ENCODE results near the gene CAPZB. TPM values are rescaled to one million over a fixed set of nuclear protein-coding genes. Genes with fewer than 3 reads are reported as not detected.

Gene CAPZB
- total RNA-seq, 1 experiment from 2014 or later = 348 TPM

GRCh38 chr1:19308509-19308907 lies 176.8 kb downstream of the CAPZB start:
- Histone ChIP-seq H3K56ac (ENCODE audit: insufficient read length, low read depth, low read length) (no peak overlapping the region), H3K4me1 (ENCODE audit: insufficient read depth, low read length) (no peaks in the 10 kb centered on the region), H2AK5ac (ENCODE audit: insufficient read length, low read length) (no peak overlapping the region), H2BK120ac (ENCODE audit: low read depth, low read length, poor library complexity, severe bottlenecking) (no peak overlapping the region), H3K9ac (ENCODE audit: extremely low read depth, insufficient read length, low read length) (no peak overlapping the region), H3K4ac (ENCODE audit: low read depth, low read length) (no peak overlapping the region), H3K14ac (ENCODE audit: insufficient read depth, low read length) (no peak overlapping the region), H4K8ac (replicated peaks; ENCODE audit: insufficient read length, low read depth, low read length) (no peak overlapping the region), H3K18ac (ENCODE audit: insufficient read length, low read depth, low read length) (no peak overlapping the region), H3T11ph (ENCODE audit: low read length) (no peak overlapping the region), H3K27me3 (ENCODE audit: insufficient read depth, low read length) (no peaks in the 10 kb centered on the region), H2BK5ac (ENCODE audit: insufficient read length, low read length) (no peak overlapping the region), H4K20me1 (ENCODE audit: control insufficient read depth, insufficient read depth, insufficient read length) (no peaks in the 10 kb centered on the region), H2BK20ac (ENCODE audit: low read depth, low read length, poor library complexity, severe bottlenecking) (no peak overlapping the region), H3K9me3 (ENCODE audit: control insufficient read depth, low read depth, low read length) (no peaks in the 10 kb centered on the region), H4K91ac (ENCODE audit: insufficient read length, low read depth, low read length) (no peak overlapping the region), H2BK12ac (ENCODE audit: insufficient read length, low read depth, low read length) (no peak overlapping the region), H3K4me2 (ENCODE audit: insufficient read depth, insufficient read length, low read length) (no peak overlapping the region), H4K5ac (ENCODE audit: insufficient read length, low read depth, low read length) (no peak overlapping the region), H2AFZ (ENCODE audit: low read length) (no peak overlapping the region), H3K79me1 (ENCODE audit: insufficient read depth, low read depth, low read length, poor library complexity, severe bottlenecking) (no peaks in the 10 kb centered on the region), H2BK15ac (ENCODE audit: low read depth, low read length) (no peak overlapping the region), H3K23me2 (ENCODE audit: insufficient read length, low read depth, low read length, poor library complexity, severe bottlenecking) (peaks cover 13% of the 10 kb centered on the region), H3K79me2 (ENCODE audit: insufficient read depth, low read length) (no peaks in the 10 kb centered on the region), H3K27ac (ENCODE audit: insufficient read length, low read depth, low read length) (no peak overlapping the region), H3K23ac (ENCODE audit: insufficient read length, low read depth, low read length) (no peak overlapping the region)
- H3K36me3 Mint-ChIP-seq (ENCODE audit: insufficient read depth in 1 of 3, low read depth in 3 of 3) = peaks cover 22 to 53% (median 49%) of the 10 kb centered on the region in 3 experiments
- no CpG with 5 or more reads among the region's 3 CpGs for WGBS (ENCODE audit: extremely low coverage, insufficient read length, low lambda C conversion rate)
- H3K4me3 Mint-ChIP-seq = no peak overlapping the region
- H3K9me3 Mint-ChIP-seq = no peaks in the 10 kb centered on the region
- TF ChIP-seq, protein P1, sequence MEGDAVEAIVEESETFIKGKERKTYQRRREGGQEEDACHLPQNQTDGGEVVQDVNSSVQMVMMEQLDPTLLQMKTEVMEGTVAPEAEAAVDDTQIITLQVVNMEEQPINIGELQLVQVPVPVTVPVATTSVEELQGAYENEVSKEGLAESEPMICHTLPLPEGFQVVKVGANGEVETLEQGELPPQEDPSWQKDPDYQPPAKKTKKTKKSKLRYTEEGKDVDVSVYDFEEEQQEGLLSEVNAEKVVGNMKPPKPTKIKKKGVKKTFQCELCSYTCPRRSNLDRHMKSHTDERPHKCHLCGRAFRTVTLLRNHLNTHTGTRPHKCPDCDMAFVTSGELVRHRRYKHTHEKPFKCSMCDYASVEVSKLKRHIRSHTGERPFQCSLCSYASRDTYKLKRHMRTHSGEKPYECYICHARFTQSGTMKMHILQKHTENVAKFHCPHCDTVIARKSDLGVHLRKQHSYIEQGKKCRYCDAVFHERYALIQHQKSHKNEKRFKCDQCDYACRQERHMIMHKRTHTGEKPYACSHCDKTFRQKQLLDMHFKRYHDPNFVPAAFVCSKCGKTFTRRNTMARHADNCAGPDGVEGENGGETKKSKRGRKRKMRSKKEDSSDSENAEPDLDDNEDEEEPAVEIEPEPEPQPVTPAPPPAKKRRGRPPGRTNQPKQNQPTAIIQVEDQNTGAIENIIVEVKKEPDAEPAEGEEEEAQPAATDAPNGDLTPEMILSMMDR (conservative IDR thresholded peaks at IDR 0.05) = no peak
- H3K27ac Mint-ChIP-seq = no peak overlapping the region
- peaks cover 16 to 18% of the 10 kb centered on the region in 2 experiments for H3K4me1 Mint-ChIP-seq
- no peak for DNase-seq
- no peaks in the 10 kb centered on the region; the same call in 1 of the 2 replicates for H3K27me3 Mint-ChIP-seq (ENCODE audit: low read depth)

Measured in H9 (cell line).